Activated naive CD4-positive, alpha-beta T cell treated with anti-CD3 and anti-CD28 coated beads, Interleukin-2, amount 10 ng/mL, durations not matched to agents 7 days and 5 days (primary cell): ENCODE data around the gene CXorf49.

Experiments
- CTCF ChIA-PET: fragments of 350-600 bp; sonication (Branson Sonifier 250); formaldehyde crosslinking; loops from one replicate; lab custom pipeline; 2021; ENCODE audit warnings: antibody characterized with exemption; lab: Charles Lee
- DNase-seq: peaks from one replicate; pipeline ENCODE4 v3.0.0-alpha.2; 2020
- H3K27ac Mint-ChIP-seq: one replicate; pipeline ENCODE4 v1.8.0; 2021; ENCODE audit warnings: mild to moderate bottlenecking, moderate library complexity, mixed read lengths
- H3K27me3 Mint-ChIP-seq: one replicate; pipeline ENCODE4 v1.8.0; 2021; ENCODE audit warnings: mild to moderate bottlenecking, mixed read lengths
- H3K36me3 Mint-ChIP-seq: one replicate; pipeline ENCODE4 v1.8.0; 2021; ENCODE audit warnings: mixed read lengths
- H3K4me1 Mint-ChIP-seq: one replicate; pipeline ENCODE4 v1.8.0; 2021; ENCODE audit warnings: mixed read lengths
- H3K4me3 Mint-ChIP-seq: one replicate; pipeline ENCODE4 v1.8.0; 2021; ENCODE audit warnings: mild to moderate bottlenecking, moderate library complexity, mixed read lengths
- H3K9me3 Mint-ChIP-seq: one replicate; pipeline ENCODE4 v1.8.0; 2021; ENCODE audit warnings: mixed read lengths

Gene CXorf49

DNA sequence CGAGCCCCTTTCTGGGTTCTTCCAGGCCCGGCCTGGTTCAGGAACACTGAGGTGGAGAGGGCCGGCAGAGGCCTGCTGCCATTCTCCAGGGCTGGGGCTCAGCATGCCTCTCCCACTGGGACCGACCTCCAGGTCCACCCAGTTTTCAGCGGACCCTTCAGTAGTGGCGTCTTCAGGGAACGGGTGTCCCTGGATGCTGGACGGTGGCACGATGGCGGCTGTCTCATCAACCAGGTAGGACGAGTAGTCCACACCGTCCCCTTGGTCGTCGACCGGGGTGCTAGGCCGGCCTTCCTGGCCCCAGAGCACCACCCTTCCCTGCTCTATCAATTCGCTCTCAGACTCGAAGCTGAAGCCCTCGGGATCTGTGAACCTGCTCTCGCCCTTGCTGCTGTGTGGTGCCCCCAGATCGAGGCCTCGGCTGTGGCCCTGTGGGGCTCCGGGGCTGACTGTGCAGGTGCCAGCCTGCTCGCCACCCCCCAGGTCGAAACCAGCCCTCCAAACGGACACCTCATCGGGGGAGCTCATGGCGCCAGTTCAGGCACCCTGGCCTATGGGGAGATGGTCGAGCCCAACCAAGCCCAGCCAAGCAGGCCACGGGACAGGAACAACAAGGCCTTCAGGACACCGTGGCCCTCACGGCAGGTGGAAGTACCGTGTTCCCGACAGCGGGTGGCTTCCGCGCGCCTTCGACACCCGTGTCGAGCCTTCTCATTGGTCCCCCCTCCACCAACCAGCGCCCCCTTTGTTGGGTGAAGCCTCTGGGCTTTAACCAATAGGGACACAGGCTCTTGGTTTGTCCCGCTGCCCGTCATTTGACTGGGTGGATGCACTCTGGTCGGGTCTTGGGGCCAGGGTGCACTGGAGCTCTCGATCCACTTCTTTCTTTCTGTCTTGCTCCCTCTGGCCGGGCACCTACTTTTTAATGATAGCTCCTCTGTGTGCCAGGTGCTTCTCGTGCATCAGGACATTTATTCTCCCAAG is 51.6 kb downstream of the CXorf49 start:
- peaks cover 33% of the 10 kb centered on the region for H3K27me3 Mint-ChIP-seq
- H3K9me3 Mint-ChIP-seq: no peaks in the 10 kb centered on the region
- H3K27ac Mint-ChIP-seq: no peak overlapping the region
- DNase-seq: no peak
- H3K36me3 Mint-ChIP-seq: no peaks in the 10 kb centered on the region
- CTCF ChIA-PET: no interaction called here
- no peak overlapping the region for H3K4me3 Mint-ChIP-seq
- peaks cover 36% of the 10 kb centered on the region for H3K4me1 Mint-ChIP-seq

GRCh38 chrX:71665747-71666146 is 52.3 kb downstream of the CXorf49 start:
- Mint-ChIP-seq H3K27ac (no peak overlapping the region), H3K36me3 (no peaks in the 10 kb centered on the region), H3K9me3 (no peaks in the 10 kb centered on the region), H3K27me3 (peaks cover 35% of the 10 kb centered on the region), H3K4me3 (no peak overlapping the region), H3K4me1 (peaks cover 28% of the 10 kb centered on the region)
- no peak for DNase-seq
- CTCF ChIA-PET: no interaction called here

DNA sequence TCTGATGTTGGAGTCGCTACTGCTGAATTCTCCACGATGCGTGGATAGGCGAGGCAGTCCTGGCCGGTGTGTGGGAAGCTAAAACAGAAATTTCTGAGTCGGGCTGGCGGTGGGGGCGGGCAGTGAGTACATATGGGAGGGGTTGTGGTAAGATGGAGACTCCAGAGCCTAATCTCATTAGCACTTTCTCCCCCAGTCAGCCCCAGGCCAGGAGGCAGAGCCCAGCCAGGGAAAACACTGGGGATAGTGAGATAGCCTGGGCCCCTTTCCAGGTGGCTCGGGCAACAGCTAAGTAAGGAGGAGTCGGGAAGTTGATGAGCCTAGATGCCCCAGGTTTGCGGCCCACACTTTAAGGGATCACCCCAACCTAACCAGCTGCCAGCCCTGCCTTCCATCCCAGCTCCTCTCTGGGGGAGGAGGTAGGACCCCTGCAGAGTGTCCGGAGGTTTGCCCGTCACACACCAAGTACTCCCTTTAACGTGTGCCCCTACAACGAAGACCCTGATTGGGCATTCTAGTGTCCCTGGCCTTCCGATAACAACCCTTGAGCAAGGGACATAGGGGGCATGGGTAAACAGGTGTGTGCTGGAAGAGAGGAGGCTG is 53.1 kb downstream of the CXorf49 start:
- DNase-seq: no peak
- CTCF ChIA-PET: interaction anchor here (0.9 to 1.0 kb wide), 2 partner anchors 135 to 695 kb away, joined by 3 read pairs; no protein-coding TSS in a partner anchor
- Mint-ChIP-seq H3K27me3 (peaks cover 36% of the 10 kb centered on the region), H3K9me3 (no peaks in the 10 kb centered on the region), H3K4me1 (peaks cover 22% of the 10 kb centered on the region), H3K27ac (no peak overlapping the region), H3K36me3 (no peaks in the 10 kb centered on the region), H3K4me3 (no peak overlapping the region)
